Stomach (tissue), 4 donors: ENCODE measurements around the gene ABR.

Source experiments
- POLR2AphosphoS5 ChIP-seq, 3 donors: sonication (generic); formaldehyde crosslinking; IDR thresholded peaks; one replicate each; pipeline ENCODE4 v1.6.1; 2016; ENCODE audit warnings: antibody characterized with exemption in 3 of 3
- TF ChIP-seq, protein P1 (sequence below), 7 experiments: fragments of 450-650 bp in 4 of 7; fragments of 200-600 bp in 3 of 7; sonication (generic) in 3 of 7; IDR thresholded peaks; one replicate each; pipeline ENCODE4 v1.5.1; 2016 to 2019; ENCODE audit warnings: antibody characterized with exemption in 7 of 7, control low read depth in 2 of 7, mild to moderate bottlenecking in 1 of 7

DNA sequence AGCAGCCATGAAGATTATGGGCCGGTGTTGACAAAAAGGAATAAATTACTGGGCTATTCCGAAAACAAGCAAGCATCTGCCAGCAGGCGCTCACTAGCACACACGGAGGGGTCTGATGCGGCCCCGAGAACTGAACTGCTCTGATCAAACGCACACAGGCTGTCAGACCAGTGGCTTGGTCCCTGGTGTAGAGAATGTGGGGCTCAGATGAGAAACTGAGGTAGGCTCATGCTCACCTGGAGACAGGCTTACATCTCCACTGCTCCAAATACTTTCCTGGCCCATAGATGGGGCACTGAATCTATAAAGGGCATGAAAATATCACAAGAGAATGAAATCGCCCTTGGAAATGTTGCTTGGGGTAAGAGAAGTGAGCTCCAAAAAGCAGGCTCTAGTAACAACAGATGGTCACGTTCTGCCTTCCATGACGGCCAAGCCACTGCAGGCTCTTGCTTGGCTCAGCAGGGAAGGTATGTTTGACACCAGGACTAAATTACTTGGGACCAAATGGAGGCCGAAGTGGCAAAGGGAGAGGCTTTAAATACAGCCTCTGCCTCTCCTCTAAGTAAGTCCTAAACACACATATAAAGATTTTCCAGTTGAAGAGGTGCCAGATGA lies 5.4 kb downstream of the ABR start:
- TF ChIP-seq, protein P1, sequence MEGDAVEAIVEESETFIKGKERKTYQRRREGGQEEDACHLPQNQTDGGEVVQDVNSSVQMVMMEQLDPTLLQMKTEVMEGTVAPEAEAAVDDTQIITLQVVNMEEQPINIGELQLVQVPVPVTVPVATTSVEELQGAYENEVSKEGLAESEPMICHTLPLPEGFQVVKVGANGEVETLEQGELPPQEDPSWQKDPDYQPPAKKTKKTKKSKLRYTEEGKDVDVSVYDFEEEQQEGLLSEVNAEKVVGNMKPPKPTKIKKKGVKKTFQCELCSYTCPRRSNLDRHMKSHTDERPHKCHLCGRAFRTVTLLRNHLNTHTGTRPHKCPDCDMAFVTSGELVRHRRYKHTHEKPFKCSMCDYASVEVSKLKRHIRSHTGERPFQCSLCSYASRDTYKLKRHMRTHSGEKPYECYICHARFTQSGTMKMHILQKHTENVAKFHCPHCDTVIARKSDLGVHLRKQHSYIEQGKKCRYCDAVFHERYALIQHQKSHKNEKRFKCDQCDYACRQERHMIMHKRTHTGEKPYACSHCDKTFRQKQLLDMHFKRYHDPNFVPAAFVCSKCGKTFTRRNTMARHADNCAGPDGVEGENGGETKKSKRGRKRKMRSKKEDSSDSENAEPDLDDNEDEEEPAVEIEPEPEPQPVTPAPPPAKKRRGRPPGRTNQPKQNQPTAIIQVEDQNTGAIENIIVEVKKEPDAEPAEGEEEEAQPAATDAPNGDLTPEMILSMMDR (IDR thresholded peaks at IDR 0.05): no peak
- TF ChIP-seq POLR2AphosphoS5 (IDR thresholded peaks at IDR 0.05): no peak
